ENCODE measurements around the gene KCNAB2.

KCNAB2 gene

GRCh38 chr1:5998906-5999301 is 46.8 kb upstream of the KCNAB2 start:
- no peak for TF ChIP-seq TAF1 (IDR thresholded peaks at IDR 0.05; ENCODE audit: borderline replicate concordance, insufficient read depth, low read length)
- TF ChIP-seq SIN3A (IDR thresholded peaks at IDR 0.05; ENCODE audit: borderline replicate concordance, insufficient read depth, low read length) = no peak
- no peak for TF ChIP-seq POLR2AphosphoS5 (IDR thresholded peaks at IDR 0.05; ENCODE audit: low read depth, low read length)
- TF ChIP-seq REST (IDR thresholded peaks at IDR 0.05; ENCODE audit: insufficient read depth in 1 of 2, low read depth in 2 of 2, low read length in 2 of 2) = no peak
- TF ChIP-seq FOXP2 (optimal IDR thresholded peaks at IDR 0.05; ENCODE audit: borderline replicate concordance, extremely low read depth, extremely low read length, insufficient read depth) = no peak

- no peak for TF ChIP-seq POLR2AphosphoS5 (IDR thresholded peaks at IDR 0.05; ENCODE audit: low read depth, low read length)
- no peak for TF ChIP-seq SIN3A (IDR thresholded peaks at IDR 0.05; ENCODE audit: borderline replicate concordance, insufficient read depth, low read length)
- TF ChIP-seq TAF1 (IDR thresholded peaks at IDR 0.05; ENCODE audit: borderline replicate concordance, insufficient read depth, low read length) = no peak
- no peak for TF ChIP-seq REST (IDR thresholded peaks at IDR 0.05; ENCODE audit: insufficient read depth in 1 of 2, low read depth in 2 of 2, low read length in 2 of 2)
- no peak for TF ChIP-seq FOXP2 (optimal IDR thresholded peaks at IDR 0.05; ENCODE audit: borderline replicate concordance, extremely low read depth, extremely low read length, insufficient read depth)
These were observed 45.8 kb upstream of the KCNAB2 start for GRCh38 chr1:5999711-6000443.

GRCh38 chr1:6000444-6001288 is 45.0 kb upstream of the KCNAB2 start:
- no peak for TF ChIP-seq TAF1 (IDR thresholded peaks at IDR 0.05; ENCODE audit: borderline replicate concordance, insufficient read depth, low read length)
- no peak for TF ChIP-seq REST (IDR thresholded peaks at IDR 0.05; ENCODE audit: insufficient read depth in 1 of 2, low read depth in 2 of 2, low read length in 2 of 2)
- no peak for TF ChIP-seq FOXP2 (optimal IDR thresholded peaks at IDR 0.05; ENCODE audit: borderline replicate concordance, extremely low read depth, extremely low read length, insufficient read depth)
- no peak for TF ChIP-seq POLR2AphosphoS5 (IDR thresholded peaks at IDR 0.05; ENCODE audit: low read depth, low read length)
- TF ChIP-seq SIN3A (IDR thresholded peaks at IDR 0.05; ENCODE audit: borderline replicate concordance, insufficient read depth, low read length) = no peak

- TF ChIP-seq TAF1 (IDR thresholded peaks at IDR 0.05; ENCODE audit: borderline replicate concordance, insufficient read depth, low read length) (no peak), FOXP2 (optimal IDR thresholded peaks at IDR 0.05; ENCODE audit: borderline replicate concordance, extremely low read depth, extremely low read length, insufficient read depth) (no peak), POLR2AphosphoS5 (IDR thresholded peaks at IDR 0.05; ENCODE audit: low read depth, low read length) (no peak), SIN3A (IDR thresholded peaks at IDR 0.05; ENCODE audit: borderline replicate concordance, insufficient read depth, low read length) (no peak), REST (IDR thresholded peaks at IDR 0.05; ENCODE audit: insufficient read depth in 1 of 2, low read depth in 2 of 2, low read length in 2 of 2) (no peak)
These were observed 43.6 kb upstream of the KCNAB2 start for GRCh38 chr1:6001992-6002576.

Data from PFSK-1 (cell line).